ENCODE results near the gene UBP1.

Gene UBP1

GRCh38 chr3:33402936-33403335 lies 37.3 kb downstream of the UBP1 start:
- TF ChIP-seq, protein P1, sequence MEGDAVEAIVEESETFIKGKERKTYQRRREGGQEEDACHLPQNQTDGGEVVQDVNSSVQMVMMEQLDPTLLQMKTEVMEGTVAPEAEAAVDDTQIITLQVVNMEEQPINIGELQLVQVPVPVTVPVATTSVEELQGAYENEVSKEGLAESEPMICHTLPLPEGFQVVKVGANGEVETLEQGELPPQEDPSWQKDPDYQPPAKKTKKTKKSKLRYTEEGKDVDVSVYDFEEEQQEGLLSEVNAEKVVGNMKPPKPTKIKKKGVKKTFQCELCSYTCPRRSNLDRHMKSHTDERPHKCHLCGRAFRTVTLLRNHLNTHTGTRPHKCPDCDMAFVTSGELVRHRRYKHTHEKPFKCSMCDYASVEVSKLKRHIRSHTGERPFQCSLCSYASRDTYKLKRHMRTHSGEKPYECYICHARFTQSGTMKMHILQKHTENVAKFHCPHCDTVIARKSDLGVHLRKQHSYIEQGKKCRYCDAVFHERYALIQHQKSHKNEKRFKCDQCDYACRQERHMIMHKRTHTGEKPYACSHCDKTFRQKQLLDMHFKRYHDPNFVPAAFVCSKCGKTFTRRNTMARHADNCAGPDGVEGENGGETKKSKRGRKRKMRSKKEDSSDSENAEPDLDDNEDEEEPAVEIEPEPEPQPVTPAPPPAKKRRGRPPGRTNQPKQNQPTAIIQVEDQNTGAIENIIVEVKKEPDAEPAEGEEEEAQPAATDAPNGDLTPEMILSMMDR (IDR thresholded peaks at IDR 0.05; ENCODE audit: low read depth, low read length, missing control alignments) = no peak
- DNase-seq (ENCODE audit: extremely low read depth, low read depth) = no peak
- no peak overlapping the region for H3K4me3 ChIP-seq (replicated peaks; ENCODE audit: low read depth, low read length)

GRCh38 chr3:33401781-33402180 lies 38.4 kb downstream of the UBP1 start:
- H3K4me3 ChIP-seq (replicated peaks; ENCODE audit: low read depth, low read length) = no peak overlapping the region
- TF ChIP-seq, protein P1 (IDR thresholded peaks at IDR 0.05; ENCODE audit: low read depth, low read length, missing control alignments) = no peak
- DNase-seq (ENCODE audit: extremely low read depth, low read depth) = no peak

DNA sequence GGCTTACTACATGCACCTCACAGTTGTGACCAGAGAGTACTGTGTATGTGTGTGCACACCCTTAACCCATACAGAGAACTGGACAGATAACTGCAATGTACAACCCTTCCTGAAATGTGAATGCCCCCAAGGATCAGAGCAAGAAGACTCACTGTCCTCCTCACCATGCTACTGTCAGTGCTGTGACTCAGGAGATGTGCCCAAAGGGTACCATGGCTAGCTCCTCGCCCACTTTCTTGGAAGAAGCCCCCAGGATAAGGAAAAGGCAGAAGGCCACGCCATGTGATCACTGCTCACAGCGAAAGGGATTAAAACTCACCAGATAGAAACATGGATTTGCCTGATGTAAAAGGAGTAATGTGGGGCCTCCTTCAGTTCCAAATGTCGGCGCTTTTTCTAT lies 41.8 kb downstream of the UBP1 start:
- TF ChIP-seq, protein P1 (IDR thresholded peaks at IDR 0.05; ENCODE audit: low read depth, low read length, missing control alignments) = no peak
- DNase-seq (ENCODE audit: extremely low read depth, low read depth) = no peak
- H3K4me3 ChIP-seq (replicated peaks; ENCODE audit: low read depth, low read length) = no peak overlapping the region

DNA sequence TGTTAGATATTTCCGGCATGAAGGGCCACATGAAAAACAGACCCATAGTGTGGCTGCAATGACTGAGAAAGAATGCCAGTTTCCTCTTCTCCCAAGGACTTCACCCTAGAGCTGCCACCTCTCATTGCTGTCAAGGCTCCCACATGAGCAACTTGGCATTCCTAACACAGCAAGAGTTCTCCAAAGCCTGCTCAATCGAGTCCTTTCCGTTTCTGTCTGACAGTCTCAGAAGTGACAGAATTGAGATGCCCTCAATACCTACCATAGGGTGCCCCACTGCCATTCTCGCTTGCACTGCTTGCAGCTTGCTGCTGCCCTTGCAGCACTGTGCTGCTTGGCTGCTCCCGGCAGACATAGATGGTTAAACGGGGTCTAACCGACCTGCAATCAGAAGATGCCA lies 44.3 kb downstream of the UBP1 start:
- H3K4me3 ChIP-seq (replicated peaks; ENCODE audit: low read depth, low read length) = no peak overlapping the region
- no peak for DNase-seq (ENCODE audit: extremely low read depth, low read depth)
- TF ChIP-seq, protein P1 (IDR thresholded peaks at IDR 0.05; ENCODE audit: low read depth, low read length, missing control alignments) = no peak

DNA sequence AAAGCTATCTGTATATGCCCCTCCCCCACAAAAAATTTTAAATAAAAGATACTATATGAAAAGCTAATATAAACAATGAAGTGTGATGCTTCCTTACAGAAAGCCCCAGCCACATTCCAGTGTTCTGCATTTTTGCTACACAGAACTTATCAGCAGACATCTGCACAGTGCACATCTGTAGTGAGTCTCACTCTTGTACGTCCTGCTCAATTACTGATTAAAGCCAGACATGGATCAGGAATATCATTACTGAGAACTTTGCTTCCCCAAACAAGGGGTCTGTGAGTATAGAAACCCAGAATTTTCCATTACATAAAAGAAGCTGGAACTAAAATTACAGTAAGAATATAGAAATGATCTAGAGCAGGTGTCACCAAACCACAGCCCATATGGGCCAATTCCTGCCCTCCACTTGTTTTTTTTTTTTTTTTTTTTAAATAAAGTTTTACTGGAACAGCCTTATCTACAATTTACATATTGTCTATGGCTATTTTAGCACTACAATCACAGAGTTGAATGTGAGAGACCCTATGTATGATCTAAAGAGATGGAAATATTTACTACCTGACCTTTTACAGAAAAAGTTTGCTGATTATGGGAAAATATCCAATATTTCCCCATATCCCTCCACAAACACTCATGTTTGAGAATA lies 45.7 kb downstream of the UBP1 start:
- peak; percentile 27 for DNase-seq (ENCODE audit: extremely low read depth, low read depth)
- TF ChIP-seq, protein P1 (IDR thresholded peaks at IDR 0.05; ENCODE audit: low read depth, low read length, missing control alignments) = no peak
- no peak overlapping the region for H3K4me3 ChIP-seq (replicated peaks; ENCODE audit: low read depth, low read length)

DNA sequence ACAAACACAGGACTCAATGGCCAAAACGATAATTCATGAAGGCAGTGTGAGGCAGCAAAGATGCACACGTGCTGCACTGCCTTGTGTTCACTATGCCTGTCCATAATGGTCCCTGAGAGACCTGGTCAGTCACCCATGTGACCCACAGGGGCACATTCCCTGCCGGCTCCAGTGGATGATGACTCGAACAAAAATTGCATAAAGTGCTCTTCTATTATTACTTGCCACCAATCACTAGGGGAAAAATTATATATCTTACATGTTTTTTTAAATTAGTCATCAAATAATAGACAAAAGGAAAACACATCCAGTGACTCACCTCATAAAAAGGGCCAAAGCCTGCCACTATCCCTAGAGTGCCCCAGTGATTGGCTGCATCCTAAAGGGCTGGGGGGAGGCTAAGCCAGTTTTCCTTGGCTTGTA lies 47.5 kb downstream of the UBP1 start:
- TF ChIP-seq, protein P1 (IDR thresholded peaks at IDR 0.05; ENCODE audit: low read depth, low read length, missing control alignments) = no peak
- peak; percentile 84 for DNase-seq (ENCODE audit: extremely low read depth, low read depth)
- H3K4me3 ChIP-seq (replicated peaks; ENCODE audit: low read depth, low read length) = no peak overlapping the region

- TF ChIP-seq, protein P1 (IDR thresholded peaks at IDR 0.05; ENCODE audit: low read depth, low read length, missing control alignments) = no peak
- no peak overlapping the region for H3K4me3 ChIP-seq (replicated peaks; ENCODE audit: low read depth, low read length)
- DNase-seq (ENCODE audit: extremely low read depth, low read depth) = no peak
Observed at GRCh38 chr3:33392144-33392543, 48.1 kb downstream of the UBP1 start.
